Keratinocyte (primary cell): Measurements from ENCODE around the gene CDC14A. TPM values are rescaled to one million over a fixed set of nuclear protein-coding genes. Genes with fewer than 3 reads are reported as not detected.
A peak's percentile ranks its signal among the peaks of the same experiment; 100 is the strongest.

Experiments used
- DNase-seq: peaks from one replicate; pipeline ENCODE4 v3.0.0-alpha.2; 2011; ENCODE audit warnings: low read depth, missing footprints, low spot score
- FAIRE-seq: peaks from 2 replicates; lab custom pipeline; 2011; peaks lifted over from hg19 to GRCh38; lab: Jason Lieb, UNC
- H2AFZ ChIP-seq: 2 replicates; pipeline ENCODE4 v1.6.0; 2012; ENCODE audit warnings: low read length, control low read depth, inconsistent platforms; ENCODE audit not compliant: control insufficient read depth
- H3K27ac ChIP-seq: 2 replicates; pipeline ENCODE4 v1.5.1; 2011; ENCODE audit warnings: low read length; ENCODE audit not compliant: control insufficient read depth, insufficient read depth
- H3K27me3 ChIP-seq: 3 replicates; pipeline ENCODE4 v1.6.0; 2011; ENCODE audit warnings: low read length; ENCODE audit not compliant: control insufficient read depth, insufficient read depth; ENCODE audit errors: extremely low read depth
- H3K36me3 ChIP-seq, 2 experiments: 2 replicates in 1 of 2; 3 replicates in 1 of 2; pipeline ENCODE4 v1.5.1; 2011; ENCODE audit warnings: low read length in 2 of 2, mild to moderate bottlenecking in 1 of 2; ENCODE audit not compliant: control insufficient read depth in 2 of 2, insufficient read depth in 2 of 2; ENCODE audit errors: extremely low read depth in 1 of 2
- H3K4me1 ChIP-seq: 3 replicates; pipeline ENCODE4 v1.5.1; 2011; ENCODE audit warnings: low read length; ENCODE audit not compliant: control insufficient read depth, insufficient read depth; ENCODE audit errors: extremely low read depth
- H3K4me2 ChIP-seq: 3 replicates; pipeline ENCODE4 v1.6.0; 2011; ENCODE audit warnings: low read depth, low read length; ENCODE audit not compliant: control insufficient read depth, insufficient read depth; ENCODE audit errors: extremely low read depth
- H3K4me3 ChIP-seq, 3 experiments: fragments of 200-600 bp in 1 of 3; sonication (generic) in 1 of 3; 2 replicates in 2 of 3; 3 replicates in 1 of 3; pipeline ENCODE4 v1.5.1; 2011 to 2016; ENCODE audit warnings: low read length in 3 of 3, mild to moderate bottlenecking in 3 of 3, control low read depth in 2 of 3, inconsistent platforms in 1 of 3, low read depth in 1 of 3, mixed read lengths in 1 of 3, mixed run types in 1 of 3, moderate library complexity in 1 of 3; ENCODE audit not compliant: control insufficient read depth in 2 of 3, insufficient read depth in 2 of 3; ENCODE audit errors: extremely low read depth in 1 of 3
- H3K79me2 ChIP-seq: 2 replicates; pipeline ENCODE4 v1.6.0; 2012; ENCODE audit warnings: low read length; ENCODE audit not compliant: control insufficient read depth, insufficient read depth
- H3K9ac ChIP-seq: 3 replicates; pipeline ENCODE4 v1.6.0; 2011; ENCODE audit warnings: low read length; ENCODE audit not compliant: control insufficient read depth, insufficient read depth; ENCODE audit errors: extremely low read depth
- H3K9me1 ChIP-seq: 3 replicates; pipeline ENCODE4 v1.6.0; 2011; ENCODE audit warnings: low read length; ENCODE audit not compliant: control insufficient read depth, insufficient read depth; ENCODE audit errors: extremely low read depth
- H3K9me3 ChIP-seq: 2 replicates; pipeline ENCODE4 v1.5.1; 2012; ENCODE audit warnings: low read depth, low read length; ENCODE audit not compliant: control insufficient read depth
- H4K20me1 ChIP-seq: 3 replicates; pipeline ENCODE4 v1.6.0; 2011; ENCODE audit warnings: low read length; ENCODE audit not compliant: control insufficient read depth, insufficient read depth; ENCODE audit errors: extremely low read depth
- CTCF ChIP-seq, 3 experiments: IDR thresholded peaks in 1 of 3; conservative IDR thresholded peaks in 1 of 3; optimal IDR thresholded peaks in 1 of 3; 2 replicates in 2 of 3; 3 replicates in 1 of 3; pipeline versions ENCODE3 to v1.5.1; 2011; ENCODE audit warnings: low read length in 3 of 3, mild to moderate bottlenecking in 3 of 3, moderate library complexity in 2 of 3, control low read depth in 1 of 3, inconsistent platforms in 1 of 3; ENCODE audit not compliant: insufficient read depth in 2 of 3; ENCODE audit errors: extremely low read depth in 1 of 3
- EZH2 ChIP-seq: IDR thresholded peaks from one replicate; pipeline ENCODE4 v1.6.1; 2012; ENCODE audit warnings: inconsistent platforms, mild to moderate bottlenecking, low read length, moderate library complexity
- dilution Hi-C: fragments of 300-500 bp; cut with MboI; formaldehyde crosslinking; loops from one replicate; pipeline ENCODE4 v1.7.0; 2020; ENCODE audit warnings: low sequenced_read_pairs; ENCODE audit not compliant: extremely low pct_ligation_motif_present
- polyA minus RNA-seq, 3 experiments: library from RNA; depleted of rRNA, polyadenylated mRNA; stranded (reverse); fragments of >200 nt; gene quantifications; 1 replicate in 1 of 3; 2 replicates in 1 of 3; 3 replicates in 1 of 3; pipeline ENCODE4 v1.2.3, GENCODE V29; 2011
- polyA plus RNA-seq, 5 experiments: library from polyadenylated mRNA; depleted of rRNA in 3 of 5; stranded (reverse) in 3 of 5; stranded (forward) in 1 of 5; unstranded in 1 of 5; fragments of >200 nt; gene quantifications; 1 replicate in 1 of 5; 2 replicates in 3 of 5; 3 replicates in 1 of 5; pipeline versions ENCODE4 v1.2.1 to v1.2.3, GENCODE V29; 2011 to 2012; ENCODE audit warnings: missing spikeins in 2 of 5, low read depth in 1 of 5, low replicate concordance in 1 of 5

The CDC14A gene
- polyA plus RNA-seq (1.2 to 2.2 TPM (median 2.0 TPM) in 3 replicates), polyA minus RNA-seq (0.36 to 3.0 TPM (median 1.6 TPM) in 3 replicates)
- 0.17 TPM for polyA plus RNA-seq (2011; ENCODE audit: low read depth)
- 1.1 and 2.4 TPM in 2 replicates for polyA plus RNA-seq (2011; cell fraction: cytosol; rRNA removed)
- polyA plus RNA-seq (2011; cell fraction: nucleus; rRNA removed): 2.7 and 3.4 TPM in 2 replicates
- 0.51 and 1.3 TPM in 2 replicates for polyA plus RNA-seq (2012; ENCODE audit: low replicate concordance)
- 0.38 TPM for polyA minus RNA-seq (2011; cell fraction: cytosol; rRNA and poly(A)+ RNA removed)
- 5.7 and 9.3 TPM in 2 replicates for polyA minus RNA-seq (2011; cell fraction: nucleus; rRNA and poly(A)+ RNA removed)

- H4K20me1 ChIP-seq: no peaks in the 10 kb centered on the region
- TF ChIP-seq CTCF (optimal IDR thresholded peaks at IDR 0.05 in 1 of 3, IDR thresholded peaks at IDR 0.05 in 1 of 3, conservative IDR thresholded peaks at IDR 0.05 in 1 of 3; ENCODE audit: extremely low read depth in 1 of 3, insufficient read depth in 2 of 3, low read length in 3 of 3) (no peak), EZH2 (no peak)
- no peaks in the 10 kb centered on the region for H3K36me3 ChIP-seq
- H3K4me1 ChIP-seq: peaks cover 21% of the 10 kb centered on the region
- no peaks in the 10 kb centered on the region for H3K27me3 ChIP-seq
- H3K79me2 ChIP-seq: peaks cover 4% of the 10 kb centered on the region
- peak within 1 kb of the TSS; percentile 81 to 92 (median 87) for H3K4me3 ChIP-seq
- peak within 1 kb of the TSS; percentile 80 for H3K9ac ChIP-seq
- dilution Hi-C loops: no loop called here
- peak within 1 kb of the TSS; percentile 96 for H3K4me2 ChIP-seq
- no peaks in the 10 kb centered on the region for H3K9me1 ChIP-seq
- peak within 1 kb of the TSS; percentile 99 for H2AFZ ChIP-seq
- DNase-seq (no peak), FAIRE-seq (no peak)
- H3K9me3 ChIP-seq: no peaks in the 10 kb centered on the region
- peak within 1 kb of the TSS; percentile 90 for H3K27ac ChIP-seq
Observed at GRCh38 chr1:100352267-100353070, at the start of gene CDC14A. TSS of gene CDC14A (plus strand) at chr1:100352506. CDS start at chr1:100352955, 449 bp downstream.

GRCh38 chr1:100302739-100303138, 49.6 kb upstream of the CDC14A start:
- H3K4me3 ChIP-seq: no peak overlapping the region
- no peaks in the 10 kb centered on the region for H3K79me2 ChIP-seq
- TF ChIP-seq CTCF (optimal IDR thresholded peaks at IDR 0.05 in 1 of 3, IDR thresholded peaks at IDR 0.05 in 1 of 3, conservative IDR thresholded peaks at IDR 0.05 in 1 of 3; ENCODE audit: extremely low read depth in 1 of 3, insufficient read depth in 2 of 3, low read length in 3 of 3) (no peak), EZH2 (no peak)
- H2AFZ ChIP-seq: no peak overlapping the region
- no peaks in the 10 kb centered on the region for H3K4me1 ChIP-seq
- dilution Hi-C loops: no loop called here
- H3K9ac ChIP-seq: no peak overlapping the region
- no peak for DNase-seq
- H3K27me3 ChIP-seq: no peaks in the 10 kb centered on the region
- H3K4me2 ChIP-seq: no peak overlapping the region
- H3K9me1 ChIP-seq: no peaks in the 10 kb centered on the region
- H3K27ac ChIP-seq: no peak overlapping the region
- no peaks in the 10 kb centered on the region for H3K36me3 ChIP-seq
- FAIRE-seq: no peak
- no peaks in the 10 kb centered on the region for H3K9me3 ChIP-seq
- no peaks in the 10 kb centered on the region for H4K20me1 ChIP-seq
